GM19455 (cell line): Measurements from ENCODE around the gene CDH1.
"Not testable (repeated sequence)": the region's sequence is repeated elsewhere in the genome, so short reads cannot be mapped to it uniquely, and the experiment has no call there.

Experiments
- ATAC-seq: cut with Tn5 transposase; IDR thresholded peaks from one replicate; pipeline ENCODE4 v1.9.1; 2021; ENCODE audit not compliant: unreplicated experiment

The CDH1 gene

GRCh38 chr16:68786685-68787418, 49.8 kb downstream of the CDH1 start:
- ATAC-seq = no peak

- ATAC-seq = not testable (repeated sequence)
Measured at GRCh38 chr16:68787419-68787807, 50.3 kb downstream of the CDH1 start.

- ATAC-seq = no peak
Measured at GRCh38 chr16:68790130-68790761, 53.2 kb downstream of the CDH1 start.

GRCh38 chr16:68790944-68791343, 53.9 kb downstream of the CDH1 start:
- no peak for ATAC-seq

- ATAC-seq = no peak
Measured at GRCh38 chr16:68792465-68793324, 55.6 kb downstream of the CDH1 start.

- no peak for ATAC-seq
Measured at GRCh38 chr16:68793401-68793857, 56.3 kb downstream of the CDH1 start.

GRCh38 chr16:68798398-68798797, 61.3 kb downstream of the CDH1 start:
- no peak for ATAC-seq

GRCh38 chr16:68800257-68800875, 63.3 kb downstream of the CDH1 start:
- no peak for ATAC-seq

GRCh38 chr16:68802190-68802589, 65.1 kb downstream of the CDH1 start:
- no peak for ATAC-seq

GRCh38 chr16:68806422-68806821, 69.3 kb downstream of the CDH1 start:
- ATAC-seq = no peak

- ATAC-seq = no peak
Measured at GRCh38 chr16:68806981-68807380, 69.9 kb downstream of the CDH1 start.

- no peak for ATAC-seq
Measured at GRCh38 chr16:68814516-68814915, 77.4 kb downstream of the CDH1 start.

GRCh38 chr16:68823401-68824135, 86.5 kb downstream of the CDH1 start:
- ATAC-seq = no peak

GRCh38 chr16:68825427-68825826, 88.3 kb downstream of the CDH1 start:
- ATAC-seq = no peak

GRCh38 chr16:68826652-68827051, 89.6 kb downstream of the CDH1 start:
- ATAC-seq = no peak

- ATAC-seq = no peak
Measured at GRCh38 chr16:68833251-68833650, 96.2 kb downstream of the CDH1 start.

- no peak for ATAC-seq
Measured at GRCh38 chr16:68834550-68834949, 97.5 kb downstream of the CDH1 start.

GRCh38 chr16:68835970-68836369, 98.9 kb downstream of the CDH1 start:
- no peak for ATAC-seq

- no peak for ATAC-seq
Measured at GRCh38 chr16:68839831-68840230, 102.7 kb downstream of the CDH1 start.

- ATAC-seq = peak; percentile 5
Measured at GRCh38 chr16:68842964-68843481, 105.9 kb downstream of the CDH1 start.
